NT2/D1 (cell line): ENCODE data around the gene FAM240A.

ENCODE experiments used
- SUZ12 ChIP-seq: IDR thresholded peaks from 2 replicates; pipeline ENCODE4 v1.6.1; 2011; ENCODE audit not compliant: insufficient read length, insufficient read depth; ENCODE audit errors: extremely low read depth
- YY1 ChIP-seq: IDR thresholded peaks from 2 replicates; pipeline ENCODE4 v1.6.1; 2011; ENCODE audit not compliant: insufficient read length, insufficient read depth
- ZNF274 ChIP-seq: IDR thresholded peaks from 2 replicates; pipeline ENCODE4 v1.6.1; 2011; ENCODE audit warnings: mild to moderate bottlenecking, low read depth, low read length

DNA sequence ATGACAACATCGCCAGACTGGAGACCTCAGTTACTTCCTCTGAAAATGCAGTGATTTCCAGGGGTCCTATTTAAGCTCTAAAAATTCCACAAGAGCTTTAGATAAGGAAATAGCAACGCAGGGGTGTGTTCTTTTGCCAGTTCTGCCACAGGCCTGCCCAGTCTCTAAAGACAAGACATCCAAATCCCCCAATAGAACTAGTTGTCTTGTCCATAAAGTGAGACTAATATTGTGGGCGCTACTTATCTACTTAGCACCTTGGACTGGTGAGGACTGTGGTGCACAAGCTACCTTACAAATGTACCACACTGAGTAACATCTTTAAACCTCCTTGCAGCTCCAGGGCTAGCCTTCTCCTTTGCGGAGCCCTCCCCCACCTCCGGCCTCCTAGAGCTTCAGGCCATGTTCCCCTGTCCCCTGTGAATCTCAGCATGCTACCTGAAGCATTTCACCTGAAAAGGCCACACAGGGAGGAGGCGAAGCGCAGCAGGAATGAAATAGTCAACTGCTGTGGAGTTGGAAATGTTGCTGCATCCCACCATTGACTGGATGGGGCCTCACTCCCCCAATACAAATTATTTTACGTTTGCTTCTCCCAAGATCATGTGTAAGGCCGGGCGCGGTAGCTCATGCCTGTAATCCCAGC, 36.6 kb upstream of the FAM240A start:
- TF ChIP-seq YY1 (no peak), ZNF274 (no peak), SUZ12 (no peak)
